Heart left ventricle (tissue), 13 donors: ENCODE measurements around the gene U2AF1.
"Not testable (repeated sequence)": the region's sequence is repeated elsewhere in the genome, so short reads cannot be mapped to it uniquely, and the experiment has no call there.

Source experiments
- POLR2A ChIP-seq, 2 donors: fragments of 450-650 bp; IDR thresholded peaks; one replicate each; pipeline ENCODE4 v1.6.1; 2017; ENCODE audit warnings: antibody characterized with exemption in 2 of 2, mild to moderate bottlenecking in 2 of 2, moderate library complexity in 2 of 2
- TF ChIP-seq, protein P1 (sequence below), 12 donors: fragments of 200-600 bp; sonication (generic) in 4 of 12; IDR thresholded peaks; one replicate each; pipeline versions ENCODE4 v1.5.0 to v1.8.0; 2018 to 2022; ENCODE audit warnings: antibody characterized with exemption in 12 of 12, mild to moderate bottlenecking in 5 of 12
- donor health status: ischemic (EF 13 %, LVEDD 7.1; RV severe dilation, severe dysfunction).
- donor health status: DM: no; HTN: yes; CAD: no.
- donor health status: DM: no; HTN: no; CAD: no.
- donor health status: ischemic (EF 25% LVEDD 6.9; RV normal size, moderate dysfunction).
- donor health status: ischemic (EF 25% LVEDD 5.7; RV mildly dilated, moderate dysfunction).
- donor health status: ischemic (EF 35%, LVEDD 5.7; RV mildly dilated, moderate dysfunction).
- donor health status: nonischemic (EF 11% LVEDD 7.7; RV severe dilation, severe dysfunction).
- donor health status: DM: yes; HTN: yes; CAD: no.
- donor health status: PGD.
- donor health status: ischemic (EF 29% LVEDD 5.4; RV normal size, mild dysfunction).
- donor health status: nonischemic (EF 23%, LVEDD 6.1; RV moderate dilation, normal function).

DNA sequence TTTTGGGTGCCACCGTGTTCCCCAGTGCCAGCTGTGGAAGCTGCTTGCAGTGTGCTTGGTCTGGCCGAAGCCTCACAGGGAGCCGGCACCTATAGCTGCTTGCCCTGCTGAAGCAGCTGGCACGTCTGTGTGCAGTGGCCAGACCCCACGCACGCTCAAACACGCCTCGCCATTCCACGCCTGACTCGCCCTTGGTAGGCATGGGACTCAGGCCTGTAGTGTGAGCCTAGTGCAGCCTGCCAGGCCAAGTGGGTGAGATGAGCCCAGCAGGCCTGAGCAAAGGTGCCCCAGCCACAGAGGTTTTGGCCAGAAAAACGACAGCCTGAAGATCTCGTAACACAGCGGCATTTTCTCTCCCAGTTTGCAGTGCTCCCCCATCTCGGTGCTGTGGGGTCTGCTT, 64.1 kb downstream of the U2AF1 start:
- TF ChIP-seq, protein P1, sequence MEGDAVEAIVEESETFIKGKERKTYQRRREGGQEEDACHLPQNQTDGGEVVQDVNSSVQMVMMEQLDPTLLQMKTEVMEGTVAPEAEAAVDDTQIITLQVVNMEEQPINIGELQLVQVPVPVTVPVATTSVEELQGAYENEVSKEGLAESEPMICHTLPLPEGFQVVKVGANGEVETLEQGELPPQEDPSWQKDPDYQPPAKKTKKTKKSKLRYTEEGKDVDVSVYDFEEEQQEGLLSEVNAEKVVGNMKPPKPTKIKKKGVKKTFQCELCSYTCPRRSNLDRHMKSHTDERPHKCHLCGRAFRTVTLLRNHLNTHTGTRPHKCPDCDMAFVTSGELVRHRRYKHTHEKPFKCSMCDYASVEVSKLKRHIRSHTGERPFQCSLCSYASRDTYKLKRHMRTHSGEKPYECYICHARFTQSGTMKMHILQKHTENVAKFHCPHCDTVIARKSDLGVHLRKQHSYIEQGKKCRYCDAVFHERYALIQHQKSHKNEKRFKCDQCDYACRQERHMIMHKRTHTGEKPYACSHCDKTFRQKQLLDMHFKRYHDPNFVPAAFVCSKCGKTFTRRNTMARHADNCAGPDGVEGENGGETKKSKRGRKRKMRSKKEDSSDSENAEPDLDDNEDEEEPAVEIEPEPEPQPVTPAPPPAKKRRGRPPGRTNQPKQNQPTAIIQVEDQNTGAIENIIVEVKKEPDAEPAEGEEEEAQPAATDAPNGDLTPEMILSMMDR (IDR thresholded peaks at IDR 0.05) = not testable (repeated sequence)
- not testable (repeated sequence) for TF ChIP-seq POLR2A (IDR thresholded peaks at IDR 0.05)
